Measurements from ENCODE around the gene LY6G6C.
A peak's percentile ranks its signal among the peaks of the same experiment; 100 is the strongest.

Gene LY6G6C

GRCh38 chr6:31737315-31737990, 15.9 kb upstream of the LY6G6C start:
- no peak overlapping the region for H3K4me3 ChIP-seq (replicated peaks; ENCODE audit: insufficient read depth, low read length)
- DNase-seq (ENCODE audit: low read depth in 1 of 2, low spot score in 1 of 2): peak; percentile 67 to 79
- H3K27ac ChIP-seq (replicated peaks): peak overlapping the region; percentile 99
- TF ChIP-seq SPI1 (IDR thresholded peaks at IDR 0.05; ENCODE audit: borderline replicate concordance, low read depth): no peak
- TF ChIP-seq REST (IDR thresholded peaks at IDR 0.05; ENCODE audit: insufficient replicate concordance, low read depth): no peak
- TF ChIP-seq GABPA (IDR thresholded peaks at IDR 0.05; ENCODE audit: low read depth): no peak
- TF ChIP-seq POLR2AphosphoS5 (IDR thresholded peaks at IDR 0.05; ENCODE audit: low read depth): peak; percentile 0; the same call in 1 of the 2 replicates
- no peak for TF ChIP-seq CTCF (IDR thresholded peaks at IDR 0.05; ENCODE audit: insufficient read depth, low read length)
- no peaks in the 10 kb centered on the region for H3K27me3 ChIP-seq (ENCODE audit: insufficient read depth, poor library complexity, severe bottlenecking)

- no peaks in the 10 kb centered on the region for H3K27me3 ChIP-seq (ENCODE audit: insufficient read depth, poor library complexity, severe bottlenecking)
- peak in 1 of 2 experiments; percentile 27 for DNase-seq (ENCODE audit: low read depth in 1 of 2, low spot score in 1 of 2)
- peak overlapping the region; percentile 92 for H3K4me3 ChIP-seq (replicated peaks; ENCODE audit: insufficient read depth, low read length)
- H3K27ac ChIP-seq (replicated peaks): peak overlapping the region; percentile 99
- TF ChIP-seq SPI1 (IDR thresholded peaks at IDR 0.05; ENCODE audit: borderline replicate concordance, low read depth) (0 out of 2 replicates have a peak, but pooled peaks have one; percentile 3), REST (IDR thresholded peaks at IDR 0.05; ENCODE audit: insufficient replicate concordance, low read depth) (no peak)
These were observed 15.3 kb upstream of the LY6G6C start for GRCh38 chr6:31736768-31737314.

- H3K4me3 ChIP-seq (replicated peaks; ENCODE audit: insufficient read depth, low read length): peak within 1 kb of the TSS; percentile 92
- peak within 1 kb of the TSS; percentile 99 for H3K27ac ChIP-seq (replicated peaks)
- DNase-seq (ENCODE audit: low read depth in 1 of 2, low spot score in 1 of 2): peak; percentile 93 to 96
- TF ChIP-seq POLR2AphosphoS5 (IDR thresholded peaks at IDR 0.05; ENCODE audit: low read depth): peak; percentile 85
- no peak for TF ChIP-seq REST (IDR thresholded peaks at IDR 0.05; ENCODE audit: insufficient replicate concordance, low read depth)
- peak; percentile 52; the same call in 1 of the 2 replicates for TF ChIP-seq SPI1 (IDR thresholded peaks at IDR 0.05; ENCODE audit: borderline replicate concordance, low read depth)
- H3K27me3 ChIP-seq (ENCODE audit: insufficient read depth, poor library complexity, severe bottlenecking): no peaks in the 10 kb centered on the region
These were observed 14.6 kb upstream of the LY6G6C start, which contains the start of gene CLIC1 for GRCh38 chr6:31736021-31736767. CLIC1 (minus strand) TSS chr6:31736530; CDS start chr6:31736300, 230 bp downstream.
